Heart left ventricle (tissue), 16 donors: Measurements from ENCODE around the gene ADAM17. TPM values are rescaled to one million over a fixed set of nuclear protein-coding genes. Genes with fewer than 3 reads are reported as not detected.

Experiments
- ATAC-seq, 4 donors: fragments of 200-7000 bp; cut with Tn5 transposase; one replicate each; pipeline ENCODE4 v1.9.1; 2020 to 2022; ENCODE audit warnings: moderate library complexity in 4 of 4, mild to moderate bottlenecking in 3 of 4, moderate number of reproducible peaks in 1 of 4
- DNase-seq, 5 donors: peaks; one replicate each; pipeline ENCODE4 v3.0.0-alpha.2; 2020
- H3K27ac ChIP-seq, 12 donors: fragments of 200-600 bp; sonication (generic) in 4 of 12; one replicate each; pipeline versions ENCODE4 v1.5.0 to v1.8.0; 2016 to 2022; ENCODE audit warnings: mild to moderate bottlenecking in 2 of 12
- H3K27me3 ChIP-seq, 9 donors: fragments of 200-600 bp; sonication (generic) in 2 of 9; one replicate each; pipeline versions ENCODE4 v1.5.1 to v1.8.0; 2016 to 2022; ENCODE audit warnings: mild to moderate bottlenecking in 3 of 9
- H3K36me3 ChIP-seq, 9 donors: fragments of 200-600 bp; sonication (generic) in 2 of 9; one replicate each; pipeline versions ENCODE4 v1.5.0 to v1.8.0; 2018 to 2022; ENCODE audit warnings: mild to moderate bottlenecking in 2 of 9
- H3K4me1 ChIP-seq, 12 donors: fragments of 200-600 bp; sonication (generic) in 4 of 12; one replicate each; pipeline versions ENCODE4 v1.5.0 to v1.8.0; 2016 to 2022; ENCODE audit warnings: mild to moderate bottlenecking in 3 of 12
- H3K4me3 ChIP-seq, 12 donors: fragments of 200-600 bp; sonication (generic) in 4 of 12; one replicate each; pipeline versions ENCODE4 v1.5.0 to v1.8.0; 2017 to 2022; ENCODE audit warnings: mild to moderate bottlenecking in 9 of 12, moderate library complexity in 4 of 12
- H3K9me3 ChIP-seq, 12 donors: fragments of 200-600 bp; sonication (generic) in 4 of 12; one replicate each; pipeline versions ENCODE4 v1.5.0 to v1.8.0; 2016 to 2022; ENCODE audit warnings: mild to moderate bottlenecking in 1 of 12
- CTCF ChIP-seq, 12 donors: fragments of 200-600 bp; sonication (generic) in 4 of 12; IDR thresholded peaks; one replicate each; pipeline versions ENCODE4 v1.5.0 to v1.8.0; 2018 to 2022; ENCODE audit warnings: antibody characterized with exemption in 12 of 12, mild to moderate bottlenecking in 5 of 12
- POLR2A ChIP-seq, 2 donors: fragments of 450-650 bp; IDR thresholded peaks; one replicate each; pipeline ENCODE4 v1.6.1; 2017; ENCODE audit warnings: antibody characterized with exemption in 2 of 2, mild to moderate bottlenecking in 2 of 2, moderate library complexity in 2 of 2
- WGBS, 4 donors: extraction: QIAGEN DNeasy Blood & Tissue Kit in 2 of 4; methylation state at CpG; one replicate each; pipeline versions ENCODE4 v1.1.5 to v1.1.7; 2013 to 2018; 5-methylcytosine and 5-hydroxymethylcytosine counted together
- intact Hi-C, 10 donors: fragments of 100-400 bp; cut with DNase I; formaldehyde crosslinking; loops; one replicate each; pipeline versions ENCODE4 v1.11.1 to v1.14.2; 2022
- polyA plus RNA-seq, 2 donors: library from polyadenylated mRNA; stranded (reverse); fragments of 200-250 nt; gene quantifications; one replicate each; pipeline ENCODE4 v1.2.3, GENCODE V29; 2013
- total RNA-seq, 9 donors: library from RNA; depleted of rRNA in 2 of 9; stranded (reverse); fragments of >200 nt in 2 of 9; fragmentation: NEBNext Ultra II Directional in 3 of 9; extraction: Animal tissue kit (Norgen Biotek cat#: 25700) in 3 of 9; gene quantifications; one replicate each; pipeline versions ENCODE4 v1.1.0 to v1.2.4, GENCODE V29; 2016 to 2023
- donor health status: ischemic (EF 13 %, LVEDD 7.1; RV severe dilation, severe dysfunction).
- donor health status: healthy with polysubstance abuse.
- donor health status: DM: no; HTN: yes; CAD: no.
- donor health status: DM: no; HTN: no; CAD: no.
- donor health status: ischemic (EF 25% LVEDD 6.9; RV normal size, moderate dysfunction).
- donor health status: ischemic (EF 25% LVEDD 5.7; RV mildly dilated, moderate dysfunction).
- donor health status: healthy.
- donor health status: DM: yes; HTN: yes; CAD: no.
- donor health status: ischemic (EF 35%, LVEDD 5.7; RV mildly dilated, moderate dysfunction).
- donor health status: nonischemic (EF 11% LVEDD 7.7; RV severe dilation, severe dysfunction).
- donor health status: DM: yes; HTN: yes; CAD: no.
- donor health status: PGD.
- donor health status: ischemic (EF 29% LVEDD 5.4; RV normal size, mild dysfunction).
- donor health status: nonischemic (EF 23%, LVEDD 6.1; RV moderate dilation, normal function).

ADAM17 gene
- total and polyA plus RNA-seq, 11 donors = 6.5 to 22.4 (median 15.0) TPM

- ATAC-seq (no peak), DNase-seq (no peak)
- Histone ChIP-seq H3K36me3 (peaks cover 0 to 100% (median 90%) of the 10 kb centered on the region in 9 donors), H3K4me1 (no peaks in the 10 kb centered on the region), H3K27me3 (no peaks in the 10 kb centered on the region), H3K9me3 (no peaks in the 10 kb centered on the region), H3K4me3 (no peak overlapping the region), H3K27ac (no peak overlapping the region)
- 74 to 94% (median 79%) methylated on average over 2 of the region's 2 CpGs for WGBS, 4 donors
- intact Hi-C loops = loop anchor here in 1 of 10 donors (5.0 kb wide), 1 partner anchor 33 kb away; no protein-coding TSS in a partner anchor
- TF ChIP-seq CTCF (IDR thresholded peaks at IDR 0.05) = no peak
- TF ChIP-seq POLR2A (IDR thresholded peaks at IDR 0.05) = no peak
Measured at GRCh38 chr2:9525266-9525665, 30.4 kb downstream of the ADAM17 start.

- no peak overlapping the region for H3K4me3 ChIP-seq
- intact Hi-C loops = no loop called here
- no peak overlapping the region for H3K27ac ChIP-seq
- H3K9me3 ChIP-seq = no peaks in the 10 kb centered on the region
- TF ChIP-seq POLR2A (IDR thresholded peaks at IDR 0.05) = no peak
- TF ChIP-seq CTCF (IDR thresholded peaks at IDR 0.05) = no peak
- 85 to 94% (median 92%) methylated on average over 8 of the region's 8 CpGs for WGBS, 4 donors
- H3K36me3 ChIP-seq = peaks cover 0 to 100% (median 91%) of the 10 kb centered on the region in 9 donors
- H3K4me1 ChIP-seq = no peaks in the 10 kb centered on the region
- no peak for ATAC-seq
- no peak for DNase-seq
- H3K27me3 ChIP-seq = no peaks in the 10 kb centered on the region
Measured at GRCh38 chr2:9524291-9524690, 31.3 kb downstream of the ADAM17 start.

GRCh38 chr2:9519250-9519649 lies 36.4 kb downstream of the ADAM17 start:
- Histone ChIP-seq H3K36me3 (peaks cover 0 to 99% (median 92%) of the 10 kb centered on the region in 9 donors), H3K27me3 (no peaks in the 10 kb centered on the region), H3K27ac (no peak overlapping the region), H3K9me3 (no peaks in the 10 kb centered on the region), H3K4me3 (no peak overlapping the region), H3K4me1 (no peaks in the 10 kb centered on the region)
- intact Hi-C loops = no loop called here
- ATAC-seq = no peak
- no peak for TF ChIP-seq POLR2A (IDR thresholded peaks at IDR 0.05)
- no peak for TF ChIP-seq CTCF (IDR thresholded peaks at IDR 0.05)
- DNase-seq = no peak
- 96 to 100% (median 98%) methylated on average over 2 of the region's 2 CpGs for WGBS, 4 donors

GRCh38 chr2:9518780-9519179 lies 36.9 kb downstream of the ADAM17 start:
- no peak for DNase-seq
- H3K27ac ChIP-seq = no peak overlapping the region
- no peak for ATAC-seq
- TF ChIP-seq CTCF (IDR thresholded peaks at IDR 0.05) = no peak
- TF ChIP-seq POLR2A (IDR thresholded peaks at IDR 0.05) = no peak
- H3K27me3 ChIP-seq = no peaks in the 10 kb centered on the region
- WGBS, 4 donors = 96 to 97% (median 96%) methylated on average over 7 of the region's 7 CpGs
- no peaks in the 10 kb centered on the region for H3K9me3 ChIP-seq
- peaks cover 0 to 96% (median 89%) of the 10 kb centered on the region in 9 donors for H3K36me3 ChIP-seq
- no peaks in the 10 kb centered on the region for H3K4me1 ChIP-seq
- intact Hi-C loops = no loop called here
- no peak overlapping the region for H3K4me3 ChIP-seq
